ENCODE results near the gene HAUS3. TPM values are rescaled to one million over a fixed set of nuclear protein-coding genes. Genes with fewer than 3 reads are reported as not detected.

Gene HAUS3
- total RNA-seq, 6 experiments from 2014 or later, result 6.9 to 10.8 (median 8.6) TPM

DNA sequence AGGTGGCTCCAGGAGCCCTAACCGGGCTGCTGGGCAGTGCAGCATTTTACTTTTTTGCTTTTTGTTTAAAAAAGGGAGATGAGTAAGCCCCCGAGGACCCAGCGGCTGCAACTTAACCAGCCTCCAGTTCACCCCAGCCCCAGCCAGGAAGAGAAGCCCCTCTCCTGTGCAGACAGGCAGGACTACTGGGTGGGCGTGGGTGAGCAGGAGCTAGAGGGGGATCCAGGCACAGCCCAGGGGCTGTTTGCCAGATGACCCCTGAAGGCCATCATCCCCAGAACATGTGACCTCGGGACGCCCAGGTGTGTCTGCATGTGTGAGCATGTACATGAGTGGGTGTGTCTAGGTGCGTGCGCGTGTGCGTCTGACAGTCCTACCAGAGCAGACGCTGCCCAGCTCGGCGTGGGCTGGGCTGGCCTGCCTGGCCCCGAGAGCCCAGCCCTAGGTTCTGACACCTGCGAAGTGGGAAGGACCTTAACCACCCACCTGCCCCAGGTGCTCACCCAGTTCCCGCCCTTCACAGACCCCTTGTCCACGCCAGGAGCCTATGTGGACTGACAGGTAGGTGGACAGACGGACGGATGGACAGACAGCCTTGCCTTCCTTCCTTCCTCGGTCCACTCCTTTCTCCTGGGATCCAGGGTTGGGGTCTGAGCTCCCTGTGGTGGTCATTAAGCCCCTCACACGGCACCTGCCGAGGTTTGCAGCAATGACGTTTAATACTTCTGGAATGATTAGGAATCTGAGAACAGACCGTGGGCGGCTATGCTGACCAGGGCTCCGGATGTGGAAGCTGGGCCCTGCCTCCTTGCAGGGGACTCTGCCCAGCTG, 7.8 kb upstream of the HAUS3 start:
- no peaks in the 10 kb centered on the region for H3K9me3 Mint-ChIP-seq
- 0 out of 2 replicates have a peak, but pooled peaks cover 6% of the 10 kb centered on the region for H3K36me3 Mint-ChIP-seq (ENCODE audit: low read depth)
- H3K4me3 Mint-ChIP-seq, result no peak overlapping the region
- H3K27ac Mint-ChIP-seq, result no peak overlapping the region
- TF ChIP-seq, protein P1, sequence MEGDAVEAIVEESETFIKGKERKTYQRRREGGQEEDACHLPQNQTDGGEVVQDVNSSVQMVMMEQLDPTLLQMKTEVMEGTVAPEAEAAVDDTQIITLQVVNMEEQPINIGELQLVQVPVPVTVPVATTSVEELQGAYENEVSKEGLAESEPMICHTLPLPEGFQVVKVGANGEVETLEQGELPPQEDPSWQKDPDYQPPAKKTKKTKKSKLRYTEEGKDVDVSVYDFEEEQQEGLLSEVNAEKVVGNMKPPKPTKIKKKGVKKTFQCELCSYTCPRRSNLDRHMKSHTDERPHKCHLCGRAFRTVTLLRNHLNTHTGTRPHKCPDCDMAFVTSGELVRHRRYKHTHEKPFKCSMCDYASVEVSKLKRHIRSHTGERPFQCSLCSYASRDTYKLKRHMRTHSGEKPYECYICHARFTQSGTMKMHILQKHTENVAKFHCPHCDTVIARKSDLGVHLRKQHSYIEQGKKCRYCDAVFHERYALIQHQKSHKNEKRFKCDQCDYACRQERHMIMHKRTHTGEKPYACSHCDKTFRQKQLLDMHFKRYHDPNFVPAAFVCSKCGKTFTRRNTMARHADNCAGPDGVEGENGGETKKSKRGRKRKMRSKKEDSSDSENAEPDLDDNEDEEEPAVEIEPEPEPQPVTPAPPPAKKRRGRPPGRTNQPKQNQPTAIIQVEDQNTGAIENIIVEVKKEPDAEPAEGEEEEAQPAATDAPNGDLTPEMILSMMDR (IDR thresholded peaks at IDR 0.05), result no peak
- H3K27me3 Mint-ChIP-seq (ENCODE audit: insufficient read depth), result no peaks in the 10 kb centered on the region
- DNase-seq, result no peak
- H3K4me1 Mint-ChIP-seq (ENCODE audit: low read depth), result peaks cover 9% of the 10 kb centered on the region

DNA sequence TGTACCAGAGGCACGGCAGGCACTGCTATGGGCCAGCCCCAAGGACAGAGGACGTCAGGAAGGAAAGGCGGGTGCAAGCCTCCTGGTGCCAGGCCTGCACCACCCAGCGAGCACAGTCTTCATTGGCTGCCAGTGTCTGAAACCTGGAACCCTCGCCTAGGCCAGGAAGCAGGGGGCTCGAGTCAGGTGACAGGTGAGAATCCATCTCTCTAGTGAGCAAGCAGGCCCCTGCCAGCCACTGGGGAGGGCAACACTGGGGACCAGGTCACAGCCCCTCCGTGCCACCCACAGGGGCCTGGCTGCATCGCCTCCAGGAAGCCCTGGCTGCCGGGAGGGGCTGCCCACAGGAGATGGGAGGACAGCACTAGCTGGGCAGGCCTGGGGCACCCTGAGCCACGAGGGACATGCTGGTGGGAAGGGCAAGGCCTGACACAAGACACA, 6.9 kb upstream of the HAUS3 start:
- Mint-ChIP-seq H3K27ac (no peak overlapping the region; the same call in 1 of the 2 replicates), H3K36me3 (ENCODE audit: low read depth) (no peaks in the 10 kb centered on the region), H3K4me3 (no peak overlapping the region), H3K9me3 (no peaks in the 10 kb centered on the region), H3K27me3 (ENCODE audit: insufficient read depth) (no peaks in the 10 kb centered on the region), H3K4me1 (ENCODE audit: low read depth) (peaks cover 18% of the 10 kb centered on the region)
- TF ChIP-seq, protein P1 (IDR thresholded peaks at IDR 0.05), result no peak
- DNase-seq, result no peak

DNA sequence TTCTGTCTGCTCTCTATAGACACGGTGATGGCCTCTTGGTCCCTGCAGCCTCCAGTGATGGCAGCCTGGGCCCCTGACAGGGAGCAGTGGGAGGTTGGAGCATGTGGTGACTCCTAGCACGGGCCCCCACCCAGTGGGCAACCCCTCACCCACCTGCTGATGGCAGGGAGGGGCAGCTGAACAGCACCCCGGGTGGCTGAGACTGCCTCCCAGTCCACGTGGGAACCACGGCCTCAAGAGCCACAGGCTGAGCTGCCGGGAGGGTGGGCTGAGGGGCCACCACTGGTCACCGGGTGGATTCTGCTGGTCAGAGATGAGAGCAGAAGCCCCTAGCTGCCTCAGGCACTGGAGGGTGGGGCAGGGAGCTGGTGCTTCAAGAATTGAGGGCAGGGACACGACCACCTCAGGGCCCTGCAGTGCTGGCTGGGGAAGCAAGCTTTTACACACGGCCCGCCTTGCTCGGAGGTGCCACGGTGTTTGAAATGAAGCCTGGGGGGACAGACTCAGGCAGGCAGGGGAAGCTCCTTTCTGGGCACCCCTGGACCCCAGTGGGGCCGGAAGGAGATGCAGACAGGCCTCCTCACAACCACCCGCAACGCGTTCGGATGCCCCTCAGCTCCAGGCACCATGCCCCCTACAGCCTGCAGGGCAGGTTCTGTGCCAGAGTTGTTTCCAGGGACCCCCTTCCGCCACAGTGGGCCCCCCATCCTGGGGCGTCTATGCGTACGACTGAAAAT, 6.3 kb upstream of the HAUS3 start:
- Mint-ChIP-seq H3K4me3 (no peak overlapping the region), H3K4me1 (ENCODE audit: low read depth) (peaks cover 24% of the 10 kb centered on the region), H3K36me3 (ENCODE audit: low read depth) (no peaks in the 10 kb centered on the region), H3K9me3 (no peaks in the 10 kb centered on the region), H3K27ac (no peak overlapping the region), H3K27me3 (ENCODE audit: insufficient read depth) (no peaks in the 10 kb centered on the region)
- TF ChIP-seq, protein P1 (IDR thresholded peaks at IDR 0.05), result no peak
- no peak for DNase-seq

DNA sequence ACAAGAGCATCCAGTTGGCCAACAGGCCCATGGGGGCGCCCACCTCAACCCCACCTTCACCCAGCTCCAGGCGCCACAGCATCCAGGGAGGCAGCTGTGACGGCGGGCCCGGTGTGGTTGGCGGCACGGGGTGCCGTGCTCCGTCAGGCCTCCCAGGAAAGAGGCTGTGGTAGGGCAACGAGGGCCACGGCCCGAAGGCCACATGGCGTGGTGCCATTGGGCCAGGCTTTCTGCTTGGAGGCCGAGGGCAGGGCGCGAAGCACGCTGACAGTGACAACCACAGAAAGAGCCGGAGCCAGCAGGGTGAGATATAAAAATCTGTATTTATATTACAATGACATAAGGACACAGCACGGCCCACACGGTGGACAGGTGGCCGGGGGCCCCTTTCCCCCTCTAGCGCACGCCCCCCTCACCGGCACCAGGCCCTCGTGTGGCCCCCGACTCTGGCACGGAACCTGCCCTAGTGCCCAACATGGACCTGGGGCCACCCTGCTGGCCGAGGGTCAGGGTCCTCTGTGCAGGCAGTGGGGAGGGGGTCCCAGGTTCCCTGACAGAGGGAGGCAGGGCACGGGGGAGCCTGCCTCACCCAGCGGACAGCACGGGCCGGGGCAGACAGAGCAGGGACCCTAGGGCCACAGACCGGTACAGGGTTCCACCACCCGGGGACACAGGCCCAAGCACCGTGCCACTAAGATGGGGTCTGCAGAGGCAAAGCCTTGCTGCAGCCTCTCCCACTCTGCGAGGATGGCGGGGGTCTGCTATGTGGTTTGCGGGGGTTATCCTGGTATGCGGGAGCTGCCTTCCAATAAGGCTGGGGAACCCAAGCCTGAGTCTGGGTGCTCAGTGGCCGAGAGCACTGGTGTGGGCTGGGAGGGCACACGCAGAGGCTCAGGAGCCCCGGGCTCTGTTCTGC, 5.5 kb upstream of the HAUS3 start:
- Mint-ChIP-seq H3K27me3 (ENCODE audit: insufficient read depth) (no peaks in the 10 kb centered on the region), H3K27ac (no peak overlapping the region), H3K4me3 (no peak overlapping the region), H3K9me3 (no peaks in the 10 kb centered on the region), H3K36me3 (ENCODE audit: low read depth) (no peaks in the 10 kb centered on the region), H3K4me1 (ENCODE audit: low read depth) (peaks cover 25% of the 10 kb centered on the region)
- DNase-seq, result no peak
- TF ChIP-seq, protein P1 (IDR thresholded peaks at IDR 0.05), result no peak
